Activated CD4-positive, CD25-positive, alpha-beta regulatory T cell treated with anti-CD3 and anti-CD28 coated beads, Interleukin-2, amount 50 U/mL, for 24 hours (primary cell): Measurements from ENCODE around the gene MEGF6.

Experiments used
- ATAC-seq, 2 donors: fragments of 150-1000 bp; cut with Tn5 transposase; one replicate each; pipeline ENCODE4 v1.10.0; 2021; ENCODE audit warnings: mild to moderate bottlenecking in 1 of 2, moderate library complexity in 1 of 2

Gene MEGF6

DNA sequence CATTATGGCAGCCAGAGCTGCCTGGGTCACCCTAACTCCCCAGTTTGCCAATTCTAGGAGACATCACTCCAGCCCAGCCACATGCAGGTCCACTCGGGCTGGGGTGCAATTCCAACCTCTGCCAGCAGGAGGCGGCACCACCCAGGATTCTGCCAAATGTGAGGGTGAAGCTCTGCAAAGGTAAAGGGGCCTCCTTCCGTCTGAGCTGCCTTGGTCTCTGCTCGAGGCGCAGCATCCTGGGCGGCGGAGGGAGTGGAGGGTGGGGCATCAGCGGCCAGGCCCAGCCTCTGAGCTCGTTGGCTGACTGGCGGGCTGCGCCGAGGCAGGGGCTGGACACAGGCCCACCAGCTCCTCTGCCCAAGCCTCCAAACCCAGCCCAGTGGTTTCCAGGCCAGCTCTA is 93.1 kb downstream of the MEGF6 start:
- no peak for ATAC-seq

DNA sequence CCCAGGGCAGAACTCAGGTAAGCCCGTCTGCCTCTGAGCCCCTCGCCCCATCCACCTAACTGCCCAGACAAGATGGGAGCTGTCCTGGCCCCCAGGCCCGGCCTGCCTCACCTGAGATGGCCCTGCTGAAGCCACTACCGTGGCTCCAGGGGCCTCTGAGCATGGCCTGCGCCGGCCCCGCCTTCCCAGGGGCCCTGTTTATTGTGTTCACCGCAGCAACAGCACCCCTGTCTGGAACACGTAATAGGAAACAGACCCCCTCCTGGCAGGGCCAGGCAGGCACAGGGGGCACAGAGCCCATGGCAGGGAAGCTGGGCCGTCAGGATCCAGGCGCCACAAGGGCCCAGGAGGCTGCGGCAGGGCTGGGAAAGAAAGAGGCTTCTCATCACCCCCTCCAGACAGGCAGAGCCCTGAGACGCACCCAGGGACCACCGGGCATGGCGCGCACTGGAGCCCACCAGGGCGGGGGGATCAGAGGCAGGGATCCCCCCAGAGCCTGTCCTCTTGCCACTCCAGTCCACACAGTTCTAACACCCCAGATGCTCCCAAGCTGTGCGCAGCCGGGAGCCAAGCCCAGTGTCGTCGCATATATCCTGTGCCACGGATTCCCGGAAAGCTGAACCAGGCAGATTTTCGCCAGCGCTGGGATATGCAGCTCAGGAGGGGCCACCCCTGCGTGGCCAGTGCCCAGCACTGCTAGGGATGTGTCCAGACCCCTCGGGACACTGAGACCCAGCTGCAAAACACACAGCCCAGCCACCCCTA is 94.2 kb downstream of the MEGF6 start:
- no peak for ATAC-seq

- ATAC-seq: no peak
These were observed 94.8 kb downstream of the MEGF6 start for GRCh38 chr1:3516481-3516869.

GRCh38 chr1:3515774-3516480 is 95.4 kb downstream of the MEGF6 start:
- ATAC-seq: no peak

GRCh38 chr1:3515272-3515671 is 96.0 kb downstream of the MEGF6 start:
- no peak for ATAC-seq

DNA sequence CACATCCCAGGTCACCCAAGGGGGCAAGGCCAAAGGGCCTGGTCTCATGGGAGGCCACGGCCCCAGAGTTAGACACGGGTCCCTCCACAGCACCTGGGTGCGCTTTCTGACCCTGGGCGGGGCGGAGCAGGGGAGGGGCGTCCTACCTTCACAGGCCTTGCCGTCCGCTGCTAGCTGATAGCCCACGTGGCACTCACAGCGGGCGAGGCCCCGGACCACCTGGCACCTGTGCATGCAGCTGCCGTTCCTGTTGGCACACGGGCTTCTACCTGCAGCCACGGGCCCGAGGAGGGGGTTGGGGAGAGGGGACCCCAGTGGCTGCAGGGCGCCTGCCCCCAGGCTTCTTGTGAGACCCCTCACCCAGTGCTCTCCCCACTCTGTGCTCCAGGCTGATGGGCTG is 96.9 kb downstream of the MEGF6 start:
- no peak for ATAC-seq

- no peak for ATAC-seq
These were observed 99.5 kb downstream of the MEGF6 start for GRCh38 chr1:3511856-3512255.

DNA sequence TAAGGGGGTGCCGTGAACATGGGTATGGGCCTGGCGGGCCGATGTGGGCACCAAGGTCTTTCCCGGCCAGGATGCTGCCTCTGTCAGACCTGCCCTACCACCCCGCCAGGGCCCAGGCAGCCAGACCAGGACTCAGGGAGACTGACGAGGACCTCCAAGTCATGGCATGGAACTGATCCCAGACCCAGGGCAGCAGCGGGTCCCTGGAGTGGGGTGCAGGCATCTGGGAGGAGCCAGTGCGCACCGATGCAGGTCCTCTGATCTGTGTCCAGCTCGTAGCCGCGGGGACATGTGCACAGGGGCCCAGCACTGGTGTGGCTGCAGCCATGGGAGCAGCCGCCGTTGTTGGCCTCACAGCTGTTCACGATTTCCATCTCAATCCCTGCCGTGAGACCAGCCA is 100.0 kb downstream of the MEGF6 start:
- no peak for ATAC-seq

DNA sequence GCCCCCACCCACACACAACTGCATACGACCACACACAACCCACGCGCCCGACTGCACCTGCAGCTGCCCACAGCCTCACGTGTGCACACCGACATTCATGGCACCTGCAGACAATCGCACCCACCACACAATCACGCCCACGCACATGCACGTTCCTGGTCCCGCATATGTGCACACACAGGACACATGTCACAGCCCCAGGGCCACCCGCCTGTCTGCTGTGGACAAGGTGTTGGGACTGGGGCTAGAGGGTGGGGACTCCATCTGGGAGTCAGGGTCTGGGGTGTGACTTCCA is 100.4 kb downstream of the MEGF6 start:
- ATAC-seq: no peak

GRCh38 chr1:3510136-3510955 is 101.0 kb downstream of the MEGF6 start:
- ATAC-seq: no peak

DNA sequence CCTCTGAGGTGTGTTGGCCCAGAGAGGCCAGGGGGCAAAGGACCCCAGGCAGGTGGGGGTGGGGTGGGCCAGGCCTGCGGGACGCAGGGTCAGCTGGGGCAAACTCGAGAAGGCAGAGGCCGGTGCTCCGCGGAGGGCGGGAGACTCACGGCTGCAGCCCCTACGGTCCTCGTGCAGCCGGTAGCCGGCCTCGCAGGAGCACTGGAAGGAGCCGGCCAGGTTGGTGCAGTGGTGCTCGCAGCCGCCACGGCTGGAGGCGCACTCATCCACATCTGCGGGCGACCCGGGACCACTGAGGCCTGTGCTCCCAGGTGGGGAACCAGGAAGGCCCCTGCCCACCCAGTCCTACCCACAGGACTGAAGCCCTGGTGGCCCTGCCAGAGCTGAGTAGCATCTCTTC is 101.6 kb downstream of the MEGF6 start:
- ATAC-seq: no peak

GRCh38 chr1:3508757-3509415 is 102.4 kb downstream of the MEGF6 start:
- ATAC-seq: no peak

GRCh38 chr1:3507636-3508275 is 103.6 kb downstream of the MEGF6 start:
- no peak for ATAC-seq

DNA sequence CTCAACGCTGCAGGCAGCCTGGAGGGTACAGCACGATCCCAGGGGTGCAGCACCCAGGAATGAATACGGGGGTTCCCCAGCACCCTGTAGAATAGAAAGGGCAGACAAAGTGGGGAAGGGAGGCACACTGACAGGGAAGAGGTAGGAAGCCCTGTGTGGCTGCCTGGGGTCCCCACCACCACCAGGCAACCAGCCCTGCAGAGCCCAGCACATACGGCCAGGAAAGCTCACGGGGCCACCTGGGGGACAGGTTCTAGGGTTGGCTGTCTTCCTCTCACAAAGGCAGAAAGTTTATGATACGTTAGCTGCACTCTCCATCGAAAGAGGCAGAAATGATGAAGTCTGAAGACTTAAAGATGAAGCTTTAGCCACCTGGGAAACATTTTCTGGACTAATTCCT is 104.4 kb downstream of the MEGF6 start:
- ATAC-seq: no peak

GRCh38 chr1:3506041-3506440 is 105.3 kb downstream of the MEGF6 start:
- no peak for ATAC-seq

GRCh38 chr1:3505161-3505560 is 106.1 kb downstream of the MEGF6 start:
- ATAC-seq: no peak

DNA sequence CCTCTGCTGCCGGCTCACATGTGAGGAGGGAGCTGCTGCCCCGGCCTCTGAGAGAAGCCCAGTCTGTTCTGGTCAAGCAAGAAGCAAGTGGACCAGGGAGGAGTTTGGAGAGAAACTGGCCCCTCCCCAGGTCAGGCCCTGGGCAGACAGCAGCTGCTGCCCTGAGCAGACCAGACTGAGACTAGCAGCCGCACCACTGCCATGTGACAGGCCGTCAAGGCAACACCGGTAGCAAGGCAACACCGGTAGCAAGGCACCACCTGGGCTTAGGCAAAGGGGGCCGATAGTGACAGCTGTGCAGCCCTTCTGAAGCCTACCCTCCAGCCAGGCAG is 106.5 kb downstream of the MEGF6 start:
- no peak for ATAC-seq

GRCh38 chr1:3504151-3504821 is 107.0 kb downstream of the MEGF6 start:
- no peak for ATAC-seq

DNA sequence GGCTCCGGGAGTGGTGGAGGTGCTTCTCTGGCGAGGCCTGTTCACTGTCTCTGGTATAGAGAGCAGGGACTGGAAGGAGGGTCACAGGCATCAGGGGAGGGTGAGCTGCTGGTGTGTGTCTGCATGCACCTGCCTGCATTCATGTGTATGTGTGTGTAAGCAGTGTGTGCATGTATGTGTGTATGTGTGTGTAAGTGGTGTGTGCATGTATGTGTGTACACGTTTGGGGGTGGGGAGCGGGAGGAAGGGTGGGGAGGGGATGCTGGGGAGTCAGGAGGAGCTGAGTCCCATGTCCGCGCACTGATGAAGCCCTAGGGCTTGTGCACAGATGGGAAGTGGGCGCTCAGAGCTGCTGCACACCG is 107.8 kb downstream of the MEGF6 start:
- no peak for ATAC-seq

DNA sequence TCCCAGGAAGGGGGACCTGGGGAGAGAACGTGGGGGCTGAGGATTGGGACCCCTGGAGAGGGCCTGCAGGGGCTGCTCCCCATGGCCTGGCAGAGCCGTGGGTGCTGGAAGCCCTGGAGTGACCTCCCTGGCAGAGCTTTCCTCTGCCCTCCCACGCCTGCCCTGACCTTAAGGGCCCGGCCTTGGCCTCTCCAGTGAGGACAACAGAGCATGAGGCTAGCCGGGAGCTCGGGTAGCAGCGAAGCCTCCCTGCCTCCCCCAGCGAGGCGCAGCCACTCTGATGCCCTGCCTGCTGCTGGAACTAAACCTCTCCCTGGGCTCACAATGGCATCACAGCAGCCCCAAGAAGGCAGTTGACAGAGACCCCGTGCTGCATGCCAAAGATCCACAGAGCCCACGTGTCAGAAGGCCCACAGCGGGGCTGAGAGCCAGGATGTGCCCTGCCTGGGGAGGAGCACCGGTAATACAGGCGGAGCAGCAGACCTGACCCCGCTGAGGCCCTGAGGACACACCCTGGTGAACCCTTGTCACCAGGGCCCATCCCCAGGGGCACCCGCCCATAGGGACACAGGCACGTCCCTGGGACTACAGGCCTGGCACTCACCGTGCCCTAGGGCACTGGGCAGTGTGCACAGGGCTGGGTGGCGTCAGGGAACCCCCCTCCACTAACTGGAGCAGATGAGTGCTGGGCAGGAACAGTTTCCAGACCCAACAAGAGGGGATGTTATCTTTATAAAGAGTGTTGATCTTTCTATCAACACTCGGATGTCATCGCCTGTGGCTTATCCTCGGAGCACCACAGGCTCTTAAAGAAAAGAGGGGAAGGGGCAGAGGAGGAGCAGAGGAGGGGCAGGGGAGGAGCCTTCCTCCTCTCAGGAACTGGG is 108.4 kb downstream of the MEGF6 start:
- ATAC-seq: no peak
